ENCODE measurements around the gene SLC37A3. TPM values are rescaled to one million over a fixed set of nuclear protein-coding genes. Genes with fewer than 3 reads are reported as not detected.
A peak's percentile ranks its signal among the peaks of the same experiment; 100 is the strongest.

The SLC37A3 gene
- total RNA-seq, 5 donors from 2014 or later (not counting 1 experiment from before 2014, with no cell fraction given): 23.2 to 50.5 (median 38.1) TPM

- Histone ChIP-seq H3K4me3 (ENCODE audit: control insufficient read depth in 1 of 2, extremely low read depth in 1 of 2, low read length in 1 of 2) (no peak overlapping the region), H3K27me3 (replicated peaks in 1 of 2; ENCODE audit: control insufficient read depth in 2 of 2, extremely low read depth in 1 of 2, insufficient read depth in 2 of 2, low read length in 1 of 2) (no peaks in the 10 kb centered on the region), H3K27ac (ENCODE audit: low read length) (no peak overlapping the region), H3K36me3 (ENCODE audit: control insufficient read depth in 2 of 2, extremely low read depth in 1 of 2, insufficient read depth in 1 of 2, low read length in 1 of 2) (peaks cover 0 to 22% of the 10 kb centered on the region in 2 donors), H3K9me3 (no peaks in the 10 kb centered on the region), H3K4me1 (ENCODE audit: control insufficient read depth in 1 of 2, extremely low read depth in 1 of 2, insufficient read depth in 2 of 2, low read length in 2 of 2) (peaks cover 0 to 5% of the 10 kb centered on the region in 2 experiments)
- POLR2A ChIA-PET: interaction anchor here in 1 of 2 donors (0.5 kb wide), 1 partner anchor 76 kb away, joined by 5 read pairs; no protein-coding TSS in a partner anchor
- WGBS (ENCODE audit: insufficient coverage): 95% methylated on average over 2 of the region's 3 CpGs
- H3K27ac Mint-ChIP-seq: no peak overlapping the region
- ATAC-seq (replicated peaks in 1 of 4) (no peak), DNase-seq (no peak)
- no peak overlapping the region for H3K4me3 Mint-ChIP-seq
- no peaks in the 10 kb centered on the region for H3K27me3 Mint-ChIP-seq
- peaks cover 0 to 5% (median 0%) of the 10 kb centered on the region in 3 donors for H3K4me1 Mint-ChIP-seq
- CTCF ChIA-PET: interaction anchor here in 1 of 2 donors (1.4 kb wide), 1 partner anchor 685 kb away, joined by 3 read pairs; no protein-coding TSS in a partner anchor
- H3K9me3 Mint-ChIP-seq: no peaks in the 10 kb centered on the region
- H3K36me3 Mint-ChIP-seq: peaks cover 26% of the 10 kb centered on the region
Measured at GRCh38 chr7:140330595-140330994, 67.7 kb downstream of the SLC37A3 start.

DNA sequence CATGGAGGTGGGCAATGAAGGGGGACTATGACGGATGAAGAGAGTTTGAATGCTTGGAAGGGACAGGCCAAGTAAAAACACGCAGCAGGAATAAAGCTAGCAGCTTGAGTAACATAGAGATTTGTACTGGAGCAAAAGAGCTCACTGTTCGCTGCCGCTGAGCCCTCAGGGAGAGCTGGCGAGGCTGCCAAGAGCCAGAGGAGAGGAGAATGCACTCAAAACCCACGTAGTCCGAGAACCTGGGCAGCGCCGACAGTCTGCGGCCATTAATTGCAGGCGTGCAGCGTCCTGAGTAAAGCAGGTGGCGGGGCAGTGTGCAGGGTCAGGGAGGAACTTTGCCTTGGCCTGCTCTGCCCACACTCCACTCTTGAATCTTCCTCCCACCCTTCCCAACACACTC, 68.2 kb downstream of the SLC37A3 start:
- no peak overlapping the region for H3K27ac ChIP-seq (ENCODE audit: low read length)
- peaks cover 0 to 5% of the 10 kb centered on the region in 2 experiments for H3K4me1 ChIP-seq (ENCODE audit: control insufficient read depth in 1 of 2, extremely low read depth in 1 of 2, insufficient read depth in 2 of 2, low read length in 2 of 2)
- no peak overlapping the region for H3K4me3 Mint-ChIP-seq
- H3K9me3 Mint-ChIP-seq: no peaks in the 10 kb centered on the region
- H3K27me3 Mint-ChIP-seq: no peaks in the 10 kb centered on the region
- H3K27ac Mint-ChIP-seq: no peak overlapping the region
- H3K9me3 ChIP-seq: no peaks in the 10 kb centered on the region
- WGBS (ENCODE audit: insufficient coverage): 91% methylated on average over 7 of the region's 13 CpGs
- H3K4me3 ChIP-seq (ENCODE audit: control insufficient read depth in 1 of 2, extremely low read depth in 1 of 2, low read length in 1 of 2): no peak overlapping the region
- POLR2A ChIA-PET: no interaction called here
- DNase-seq: no peak
- H3K27me3 ChIP-seq (replicated peaks in 1 of 2; ENCODE audit: control insufficient read depth in 2 of 2, extremely low read depth in 1 of 2, insufficient read depth in 2 of 2, low read length in 1 of 2): no peaks in the 10 kb centered on the region
- no peak for ATAC-seq (replicated peaks in 1 of 4)
- H3K36me3 ChIP-seq (ENCODE audit: control insufficient read depth in 2 of 2, extremely low read depth in 1 of 2, insufficient read depth in 1 of 2, low read length in 1 of 2): peaks cover 0 to 19% of the 10 kb centered on the region in 2 donors
- H3K4me1 Mint-ChIP-seq: peaks cover 0 to 5% (median 0%) of the 10 kb centered on the region in 3 donors
- peaks cover 21% of the 10 kb centered on the region for H3K36me3 Mint-ChIP-seq
- CTCF ChIA-PET: no interaction called here

GRCh38 chr7:140327261-140327661, 71.1 kb downstream of the SLC37A3 start:
- H3K9me3 Mint-ChIP-seq: no peaks in the 10 kb centered on the region
- H3K36me3 Mint-ChIP-seq: peaks cover 6% of the 10 kb centered on the region
- H3K4me3 Mint-ChIP-seq: no peak overlapping the region
- no peaks in the 10 kb centered on the region for H3K27me3 Mint-ChIP-seq
- DNase-seq (no peak), ATAC-seq (replicated peaks in 1 of 4) (no peak)
- Histone ChIP-seq H3K4me1 (ENCODE audit: control insufficient read depth in 1 of 2, extremely low read depth in 1 of 2, insufficient read depth in 2 of 2, low read length in 2 of 2) (peaks cover 0 to 5% of the 10 kb centered on the region in 2 experiments), H3K27me3 (replicated peaks in 1 of 2; ENCODE audit: control insufficient read depth in 2 of 2, extremely low read depth in 1 of 2, insufficient read depth in 2 of 2, low read length in 1 of 2) (no peaks in the 10 kb centered on the region), H3K36me3 (ENCODE audit: control insufficient read depth in 2 of 2, extremely low read depth in 1 of 2, insufficient read depth in 1 of 2, low read length in 1 of 2) (no peaks in the 10 kb centered on the region), H3K4me3 (ENCODE audit: control insufficient read depth in 1 of 2, extremely low read depth in 1 of 2, low read length in 1 of 2) (no peak overlapping the region), H3K9me3 (no peaks in the 10 kb centered on the region), H3K27ac (ENCODE audit: low read length) (no peak overlapping the region)
- WGBS (ENCODE audit: insufficient coverage): 86% methylated on average over 1 of the region's 7 CpGs
- ChIA-PET CTCF (no interaction called here), POLR2A (interaction anchor here in 1 of 2 donors (0.8 kb wide), 1 partner anchor 219 kb away, joined by 4 read pairs; no protein-coding TSS in a partner anchor)
- peaks cover 0 to 5% (median 0%) of the 10 kb centered on the region in 3 donors for H3K4me1 Mint-ChIP-seq
- no peak overlapping the region for H3K27ac Mint-ChIP-seq

- Mint-ChIP-seq H3K27me3 (no peaks in the 10 kb centered on the region), H3K4me3 (no peak overlapping the region), H3K27ac (no peak overlapping the region), H3K9me3 (no peaks in the 10 kb centered on the region), H3K36me3 (peaks cover 2% of the 10 kb centered on the region), H3K4me1 (peaks cover 0 to 5% (median 0%) of the 10 kb centered on the region in 3 donors)
- no peaks in the 10 kb centered on the region for H3K9me3 ChIP-seq
- H3K4me3 ChIP-seq (ENCODE audit: control insufficient read depth in 1 of 2, extremely low read depth in 1 of 2, low read length in 1 of 2): no peak overlapping the region
- ATAC-seq (replicated peaks in 1 of 4) (peak; percentile 67 to 84 (median 82)), DNase-seq (peak; percentile 8 to 68 (median 43))
- ChIA-PET CTCF (interaction anchor here (0.6 to 1.2 kb wide), 6 partner anchors 148 to 1056 kb away, joined by 3 to 7 read pairs (median 4); no protein-coding TSS in a partner anchor), POLR2A (interaction anchor here (0.5 to 0.6 kb wide), 4 partner anchors 95 to 529 kb away, joined by 3 read pairs; no protein-coding TSS in a partner anchor)
- H3K27me3 ChIP-seq (replicated peaks in 1 of 2; ENCODE audit: control insufficient read depth in 2 of 2, extremely low read depth in 1 of 2, insufficient read depth in 2 of 2, low read length in 1 of 2): no peaks in the 10 kb centered on the region
- peaks cover 0 to 5% of the 10 kb centered on the region in 2 experiments for H3K4me1 ChIP-seq (ENCODE audit: control insufficient read depth in 1 of 2, extremely low read depth in 1 of 2, insufficient read depth in 2 of 2, low read length in 2 of 2)
- H3K36me3 ChIP-seq (ENCODE audit: control insufficient read depth in 2 of 2, extremely low read depth in 1 of 2, insufficient read depth in 1 of 2, low read length in 1 of 2): no peaks in the 10 kb centered on the region
- WGBS (ENCODE audit: insufficient coverage): 59% methylated on average over 8 of the region's 16 CpGs
- no peak overlapping the region for H3K27ac ChIP-seq (ENCODE audit: low read length)
Measured at GRCh38 chr7:140326116-140326928, 72.0 kb downstream of the SLC37A3 start.

DNA sequence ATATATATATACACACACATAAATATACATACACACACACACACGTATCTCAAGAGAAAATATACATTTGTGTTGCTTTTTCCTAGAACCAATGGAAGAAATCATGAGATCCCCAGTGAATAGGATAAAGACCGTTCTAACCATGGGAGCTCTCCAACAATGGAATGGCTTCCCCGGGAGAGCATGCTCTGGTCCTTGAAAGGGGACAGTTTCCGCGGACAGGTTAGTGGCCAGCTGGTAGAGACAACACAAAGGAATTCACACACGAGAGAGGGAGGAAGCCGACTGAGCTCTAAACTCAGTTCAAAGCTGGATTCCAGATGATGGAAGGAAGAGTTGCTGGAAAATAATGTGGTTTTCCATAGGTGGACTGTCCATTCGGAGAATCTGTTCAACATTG, 72.7 kb downstream of the SLC37A3 start:
- WGBS (ENCODE audit: insufficient coverage): 94% methylated on average over 5 of the region's 8 CpGs
- H3K36me3 ChIP-seq (ENCODE audit: control insufficient read depth in 2 of 2, extremely low read depth in 1 of 2, insufficient read depth in 1 of 2, low read length in 1 of 2): no peaks in the 10 kb centered on the region
- CTCF ChIA-PET: interaction anchor here in 1 of 2 donors (0.6 to 1.2 kb wide), 4 partner anchors 259 to 707 kb away, joined by 3 to 6 read pairs (median 5); no protein-coding TSS in a partner anchor
- no peaks in the 10 kb centered on the region for H3K27me3 Mint-ChIP-seq
- no peaks in the 10 kb centered on the region for H3K27me3 ChIP-seq (replicated peaks in 1 of 2; ENCODE audit: control insufficient read depth in 2 of 2, extremely low read depth in 1 of 2, insufficient read depth in 2 of 2, low read length in 1 of 2)
- H3K36me3 Mint-ChIP-seq: no peaks in the 10 kb centered on the region
- POLR2A ChIA-PET: interaction anchor here (0.6 kb wide), 2 partner anchors 94 to 138 kb away, joined by 3 read pairs; no protein-coding TSS in a partner anchor
- DNase-seq: no peak
- H3K4me1 ChIP-seq (ENCODE audit: control insufficient read depth in 1 of 2, extremely low read depth in 1 of 2, insufficient read depth in 2 of 2, low read length in 2 of 2): peaks cover 0 to 5% of the 10 kb centered on the region in 2 experiments
- no peaks in the 10 kb centered on the region for H3K9me3 ChIP-seq
- H3K27ac Mint-ChIP-seq: no peak overlapping the region
- H3K4me1 Mint-ChIP-seq: peaks cover 0 to 5% (median 0%) of the 10 kb centered on the region in 3 donors
- H3K4me3 Mint-ChIP-seq: no peak overlapping the region
- no peaks in the 10 kb centered on the region for H3K9me3 Mint-ChIP-seq
- H3K27ac ChIP-seq (ENCODE audit: low read length): no peak overlapping the region
- ATAC-seq (replicated peaks in 1 of 4): no peak
- no peak overlapping the region for H3K4me3 ChIP-seq (ENCODE audit: control insufficient read depth in 1 of 2, extremely low read depth in 1 of 2, low read length in 1 of 2)

GRCh38 chr7:140324714-140325113, 73.6 kb downstream of the SLC37A3 start:
- DNase-seq (no peak), ATAC-seq (replicated peaks in 1 of 4) (no peak)
- Mint-ChIP-seq H3K36me3 (no peaks in the 10 kb centered on the region), H3K27me3 (no peaks in the 10 kb centered on the region), H3K27ac (no peak overlapping the region), H3K4me3 (no peak overlapping the region), H3K9me3 (no peaks in the 10 kb centered on the region), H3K4me1 (no peaks in the 10 kb centered on the region)
- 100% methylated on average over 1 of the region's 2 CpGs for WGBS (ENCODE audit: insufficient coverage)
- Histone ChIP-seq H3K27me3 (replicated peaks in 1 of 2; ENCODE audit: control insufficient read depth in 2 of 2, extremely low read depth in 1 of 2, insufficient read depth in 2 of 2, low read length in 1 of 2) (no peaks in the 10 kb centered on the region), H3K9me3 (no peaks in the 10 kb centered on the region), H3K4me3 (ENCODE audit: control insufficient read depth in 1 of 2, extremely low read depth in 1 of 2, low read length in 1 of 2) (no peak overlapping the region), H3K27ac (ENCODE audit: low read length) (no peak overlapping the region), H3K36me3 (ENCODE audit: control insufficient read depth in 2 of 2, extremely low read depth in 1 of 2, insufficient read depth in 1 of 2, low read length in 1 of 2) (no peaks in the 10 kb centered on the region), H3K4me1 (ENCODE audit: control insufficient read depth in 1 of 2, extremely low read depth in 1 of 2, insufficient read depth in 2 of 2, low read length in 2 of 2) (peaks cover 0 to 5% of the 10 kb centered on the region in 2 experiments)
- POLR2A ChIA-PET: no interaction called here
- CTCF ChIA-PET: interaction anchor here (0.5 to 1.1 kb wide), 3 partner anchors 143 to 887 kb away, joined by 3 to 7 read pairs (median 4); no protein-coding TSS in a partner anchor

All from T-cell (primary cell).